DMS 273 treated with DMSO at 0.1 percent for 48 hours (cell line): ENCODE data around the gene SLC39A11.
"Not testable (repeated sequence)": the region's sequence is repeated elsewhere in the genome, so short reads cannot be mapped to it uniquely, and the experiment has no call there.

Experiments used
- DNase-seq: peaks from one replicate; lab custom pipeline; 2025; lab: John Stamatoyannopoulos, UW

The SLC39A11 gene

GRCh38 chr17:72947475-72947874 lies 145.0 kb downstream of the SLC39A11 start:
- DNase-seq = no peak

GRCh38 chr17:72946696-72947095 lies 145.8 kb downstream of the SLC39A11 start:
- no peak for DNase-seq

- DNase-seq = no peak
Measured at GRCh38 chr17:72946156-72946555, 146.3 kb downstream of the SLC39A11 start.

GRCh38 chr17:72945473-72945872 lies 147.0 kb downstream of the SLC39A11 start:
- DNase-seq = no peak

- no peak for DNase-seq
Measured at GRCh38 chr17:72943826-72944689, 148.4 kb downstream of the SLC39A11 start.

- DNase-seq = no peak
Measured at GRCh38 chr17:72942579-72942978, 149.9 kb downstream of the SLC39A11 start.

- DNase-seq = no peak
Measured at GRCh38 chr17:72940496-72940895, 152.0 kb downstream of the SLC39A11 start.

GRCh38 chr17:72938482-72938881 lies 154.0 kb downstream of the SLC39A11 start:
- DNase-seq = no peak

GRCh38 chr17:72937707-72938106 lies 154.8 kb downstream of the SLC39A11 start:
- DNase-seq = no peak

- DNase-seq = not testable (repeated sequence)
Measured at GRCh38 chr17:72937254-72937653, 155.2 kb downstream of the SLC39A11 start.

GRCh38 chr17:72935984-72936383 lies 156.5 kb downstream of the SLC39A11 start:
- DNase-seq = no peak

GRCh38 chr17:72934927-72935326 lies 157.6 kb downstream of the SLC39A11 start:
- DNase-seq = no peak

- DNase-seq = no peak
Measured at GRCh38 chr17:72931635-72932034, 160.9 kb downstream of the SLC39A11 start.

GRCh38 chr17:72931163-72931562 lies 161.3 kb downstream of the SLC39A11 start:
- DNase-seq = no peak

GRCh38 chr17:72930031-72930430 lies 162.5 kb downstream of the SLC39A11 start:
- DNase-seq = no peak

- DNase-seq = no peak
Measured at GRCh38 chr17:72928454-72929136, 163.9 kb downstream of the SLC39A11 start.

- no peak for DNase-seq
Measured at GRCh38 chr17:72927760-72928159, 164.7 kb downstream of the SLC39A11 start.

GRCh38 chr17:72927146-72927545 lies 165.3 kb downstream of the SLC39A11 start:
- DNase-seq = no peak

- DNase-seq = no peak
Measured at GRCh38 chr17:72926171-72926570, 166.3 kb downstream of the SLC39A11 start.

- DNase-seq = no peak
Measured at GRCh38 chr17:72924196-72924595, 168.3 kb downstream of the SLC39A11 start.

- DNase-seq = no peak
Measured at GRCh38 chr17:72922219-72922618, 170.3 kb downstream of the SLC39A11 start.

- no peak for DNase-seq
Measured at GRCh38 chr17:72921347-72922054, 171.0 kb downstream of the SLC39A11 start.

- DNase-seq = no peak
Measured at GRCh38 chr17:72920513-72920912, 172.0 kb downstream of the SLC39A11 start.
